ENCODE results near the gene USP38. TPM values are rescaled to one million over a fixed set of nuclear protein-coding genes. Genes with fewer than 3 reads are reported as not detected.
"Not testable (repeated sequence)": the region's sequence is repeated elsewhere in the genome, so short reads cannot be mapped to it uniquely, and the experiment has no call there.

The USP38 gene
- total and polyA plus RNA-seq, 4 donors, result 4.9 to 18.4 (median 11.9) TPM

GRCh38 chr4:143260750-143261149, 76.0 kb downstream of the USP38 start:
- no peaks in the 10 kb centered on the region for H3K4me1 ChIP-seq (ENCODE audit: control insufficient read depth in 1 of 2, insufficient read depth in 2 of 2, low read length in 2 of 2)
- intact Hi-C loops (cut with DNase I), result no loop called here
- ATAC-seq (ENCODE audit: low FRiP score) (no peak), DNase-seq (no peak)
- no peaks in the 10 kb centered on the region for H3K9me3 ChIP-seq (ENCODE audit: control insufficient read depth, low read length)
- H3K27ac ChIP-seq (ENCODE audit: low read depth in 1 of 2, low read length in 2 of 2), result no peak overlapping the region
- H3K4me3 ChIP-seq (ENCODE audit: low read length in 2 of 2), result no peak overlapping the region
- 79 to 98% methylated on average over 3 of the region's 3 CpGs for WGBS, 2 donors
- H3K36me3 ChIP-seq (ENCODE audit: control insufficient read depth in 1 of 2, insufficient read depth in 2 of 2, low read length in 1 of 2), result no peaks in the 10 kb centered on the region
- no peaks in the 10 kb centered on the region for H3K27me3 ChIP-seq (ENCODE audit: control insufficient read depth in 1 of 2, insufficient read depth in 2 of 2, low read length in 1 of 2)

- intact Hi-C loops (cut with DNase I), result no loop called here
- WGBS, 2 donors, result 46 to 88% methylated on average over 1 of the region's 1 CpG
- Histone ChIP-seq H3K27me3 (ENCODE audit: control insufficient read depth in 1 of 2, insufficient read depth in 2 of 2, low read length in 1 of 2) (no peaks in the 10 kb centered on the region), H3K36me3 (ENCODE audit: control insufficient read depth in 1 of 2, insufficient read depth in 2 of 2, low read length in 1 of 2) (no peaks in the 10 kb centered on the region), H3K4me3 (ENCODE audit: low read length in 2 of 2) (no peak overlapping the region), H3K4me1 (ENCODE audit: control insufficient read depth in 1 of 2, insufficient read depth in 2 of 2, low read length in 2 of 2) (no peaks in the 10 kb centered on the region), H3K9me3 (ENCODE audit: control insufficient read depth, low read length) (no peaks in the 10 kb centered on the region), H3K27ac (ENCODE audit: low read depth in 1 of 2, low read length in 2 of 2) (no peak overlapping the region)
- ATAC-seq (ENCODE audit: low FRiP score) (no peak), DNase-seq (no peak)
Measured at GRCh38 chr4:143262838-143263237, 78.1 kb downstream of the USP38 start.

- H3K9me3 ChIP-seq (ENCODE audit: control insufficient read depth, low read length); intact Hi-C loops (cut with DNase I); H3K4me3 ChIP-seq (ENCODE audit: low read length in 2 of 2); H3K4me1 ChIP-seq (ENCODE audit: control insufficient read depth in 1 of 2, insufficient read depth in 2 of 2, low read length in 2 of 2); DNase-seq; H3K27me3 ChIP-seq (ENCODE audit: control insufficient read depth in 1 of 2, insufficient read depth in 2 of 2, low read length in 1 of 2); ATAC-seq (ENCODE audit: low FRiP score); H3K27ac ChIP-seq (ENCODE audit: low read depth in 1 of 2, low read length in 2 of 2); H3K36me3 ChIP-seq (ENCODE audit: control insufficient read depth in 1 of 2, insufficient read depth in 2 of 2, low read length in 1 of 2): not testable (repeated sequence)
- WGBS, 2 donors, result 96 to 100% methylated on average over 2 of the region's 2 CpGs
Measured at GRCh38 chr4:143267690-143268089, 83.0 kb downstream of the USP38 start.

DNA sequence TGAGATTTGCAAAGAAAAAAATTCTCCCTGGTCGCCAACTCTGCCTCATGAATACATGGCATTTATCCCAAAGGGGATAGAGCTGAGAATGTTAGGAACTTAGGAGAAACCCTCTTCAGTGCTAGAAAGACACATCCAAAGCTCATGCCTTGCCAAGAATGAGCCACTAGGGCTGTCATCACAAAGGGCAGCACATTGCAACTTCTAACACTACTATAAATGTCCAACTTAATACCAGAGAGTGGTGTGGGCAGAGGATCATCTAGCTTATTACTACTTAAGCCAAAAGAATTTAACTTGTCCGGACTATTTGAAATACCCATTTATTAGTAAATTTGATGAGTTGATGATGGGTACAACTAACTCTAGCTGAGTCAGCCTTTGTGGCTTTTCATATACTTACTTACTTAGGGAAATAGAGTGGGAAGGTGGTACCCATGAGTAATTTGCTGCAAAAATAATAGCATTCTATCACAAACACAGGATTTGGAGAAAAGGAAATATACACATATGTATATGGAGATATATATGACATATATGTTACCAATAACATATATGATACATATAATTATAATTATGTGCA, 85.6 kb downstream of the USP38 start:
- intact Hi-C loops (cut with DNase I), result no loop called here
- Histone ChIP-seq H3K27ac (ENCODE audit: low read depth in 1 of 2, low read length in 2 of 2) (no peak overlapping the region), H3K27me3 (ENCODE audit: control insufficient read depth in 1 of 2, insufficient read depth in 2 of 2, low read length in 1 of 2) (no peaks in the 10 kb centered on the region), H3K4me1 (ENCODE audit: control insufficient read depth in 1 of 2, insufficient read depth in 2 of 2, low read length in 2 of 2) (no peaks in the 10 kb centered on the region), H3K4me3 (ENCODE audit: low read length in 2 of 2) (no peak overlapping the region), H3K36me3 (ENCODE audit: control insufficient read depth in 1 of 2, insufficient read depth in 2 of 2, low read length in 1 of 2) (no peaks in the 10 kb centered on the region), H3K9me3 (ENCODE audit: control insufficient read depth, low read length) (no peaks in the 10 kb centered on the region)
- 82 to 85% methylated on average over 2 of the region's 2 CpGs for WGBS, 2 donors
- ATAC-seq (ENCODE audit: low FRiP score), result no peak
- DNase-seq, result no peak

Other genes with a start within 250 kb of the USP38 start
- 100 to 1,000 TPM in 1 of 2 donors, 10 to 100 TPM in 1; 98.0 to 107 TPM for gene GAB1, start 152.0 kb downstream of the USP38 start, total RNA-seq
- 10 to 100 TPM; 10.5 to 12.0 TPM for gene GAB1, start 152.0 kb downstream of the USP38 start, polyA plus RNA-seq